ENCODE results near the gene IDI1.

The IDI1 gene

DNA sequence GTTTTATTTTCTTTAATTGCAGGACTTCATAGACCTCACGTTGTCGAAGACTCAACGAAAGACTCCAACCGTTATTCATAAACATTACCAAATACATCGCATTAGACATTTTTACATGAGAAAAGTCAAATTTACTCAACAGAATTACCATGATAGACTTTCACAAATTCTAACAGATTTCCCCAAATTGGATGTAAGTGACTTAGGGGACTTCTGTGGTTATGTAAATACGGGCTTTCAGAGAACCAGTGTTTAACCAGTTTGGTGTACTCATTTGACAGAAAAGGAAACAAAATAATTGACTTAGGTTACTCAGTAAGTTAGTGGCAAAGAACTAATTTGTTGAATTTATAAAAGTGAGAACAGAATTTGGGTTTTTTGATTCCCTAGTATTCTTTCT, 56.5 kb downstream of the IDI1 start:
- no peak for DNase-seq

GRCh38 chr10:990808-991207, 58.1 kb downstream of the IDI1 start:
- DNase-seq = no peak

Data from T-helper 2 cell (primary cell).